ENCODE measurements around the gene PRSS36. TPM values are rescaled to one million over a fixed set of nuclear protein-coding genes. Genes with fewer than 3 reads are reported as not detected.
"Not testable (repeated sequence)": the region's sequence is repeated elsewhere in the genome, so short reads cannot be mapped to it uniquely, and the experiment has no call there.

Gene PRSS36
- total RNA-seq, 1 experiment from 2014 or later = 0.77 TPM

DNA sequence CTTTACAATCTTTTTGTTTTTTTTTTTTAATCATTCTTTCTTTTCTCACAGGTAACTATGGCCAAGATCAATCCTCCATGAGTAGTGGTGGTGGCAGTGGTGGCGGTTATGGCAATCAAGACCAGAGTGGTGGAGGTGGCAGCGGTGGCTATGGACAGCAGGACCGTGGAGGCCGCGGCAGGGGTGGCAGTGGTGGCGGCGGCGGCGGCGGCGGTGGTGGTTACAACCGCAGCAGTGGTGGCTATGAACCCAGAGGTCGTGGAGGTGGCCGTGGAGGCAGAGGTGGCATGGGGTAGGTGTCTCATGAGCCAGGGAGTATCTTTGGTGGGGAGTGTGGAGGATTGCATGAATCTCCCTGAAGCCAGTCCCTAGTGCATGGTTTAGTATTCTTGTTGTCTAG is 35.0 kb upstream of the PRSS36 start:
- DNase-seq (ENCODE audit: low read depth) = no peak

DNA sequence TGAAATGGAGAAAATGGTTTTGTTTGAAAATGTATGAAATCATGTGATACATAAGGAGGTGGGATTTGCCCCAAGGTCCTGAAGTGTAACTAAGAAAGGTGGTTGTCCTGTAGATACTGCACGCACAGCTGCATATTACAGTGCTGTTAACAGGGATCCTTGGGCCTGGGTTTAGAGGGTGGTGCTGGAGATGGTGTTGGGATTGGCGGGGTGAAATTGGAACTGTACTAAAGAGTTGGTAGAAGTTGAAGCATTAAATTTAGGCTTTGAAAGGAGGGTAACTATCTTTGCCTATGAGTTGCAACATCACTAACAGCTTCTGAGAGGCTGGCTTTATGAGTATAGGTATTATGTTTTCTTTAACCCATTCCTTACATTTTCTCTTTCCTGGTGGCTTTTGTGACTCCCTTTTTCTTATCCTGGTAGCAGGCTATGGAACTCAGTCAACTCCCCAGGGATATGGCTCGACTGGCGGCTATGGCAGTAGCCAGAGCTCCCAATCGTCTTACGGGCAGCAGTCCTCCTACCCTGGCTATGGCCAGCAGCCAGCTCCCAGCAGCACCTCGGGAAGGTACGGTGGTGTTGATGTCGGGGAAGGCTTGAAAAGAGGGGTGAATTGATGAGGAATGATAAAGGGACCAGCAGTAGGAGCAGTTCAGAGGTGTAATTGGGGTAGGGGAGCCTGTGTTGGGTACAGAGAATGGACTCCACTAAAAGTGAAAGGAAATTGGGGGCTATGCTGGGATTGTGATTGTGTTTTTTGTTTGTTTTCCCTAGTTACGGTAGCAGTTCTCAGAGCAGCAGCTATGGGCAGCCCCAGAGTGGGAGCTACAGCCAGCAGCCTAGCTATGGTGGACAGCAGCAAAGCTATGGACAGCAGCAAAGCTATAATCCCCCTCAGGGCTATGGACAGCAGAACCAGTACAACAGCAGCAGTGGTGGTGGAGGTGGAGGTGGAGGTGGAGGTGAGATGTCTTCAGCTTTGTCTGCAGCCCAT is 33.9 kb upstream of the PRSS36 start:
- DNase-seq (ENCODE audit: low read depth) = no peak

DNA sequence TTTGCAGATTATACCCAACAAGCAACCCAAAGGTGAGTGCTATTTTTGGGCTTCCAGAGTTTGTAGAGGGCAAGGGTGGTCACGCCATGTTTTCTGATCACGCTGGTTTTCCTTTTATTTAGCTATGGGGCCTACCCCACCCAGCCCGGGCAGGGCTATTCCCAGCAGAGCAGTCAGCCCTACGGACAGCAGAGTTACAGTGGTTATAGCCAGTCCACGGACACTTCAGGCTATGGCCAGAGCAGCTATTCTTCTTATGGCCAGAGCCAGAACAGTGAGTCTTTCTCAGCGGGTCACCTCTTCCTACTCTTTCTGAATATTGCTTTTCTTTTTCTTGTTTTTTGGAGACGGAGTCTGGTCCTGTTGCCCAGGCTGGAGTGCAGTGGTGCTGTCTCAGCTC is 32.5 kb upstream of the PRSS36 start:
- no peak for DNase-seq (ENCODE audit: low read depth)

DNA sequence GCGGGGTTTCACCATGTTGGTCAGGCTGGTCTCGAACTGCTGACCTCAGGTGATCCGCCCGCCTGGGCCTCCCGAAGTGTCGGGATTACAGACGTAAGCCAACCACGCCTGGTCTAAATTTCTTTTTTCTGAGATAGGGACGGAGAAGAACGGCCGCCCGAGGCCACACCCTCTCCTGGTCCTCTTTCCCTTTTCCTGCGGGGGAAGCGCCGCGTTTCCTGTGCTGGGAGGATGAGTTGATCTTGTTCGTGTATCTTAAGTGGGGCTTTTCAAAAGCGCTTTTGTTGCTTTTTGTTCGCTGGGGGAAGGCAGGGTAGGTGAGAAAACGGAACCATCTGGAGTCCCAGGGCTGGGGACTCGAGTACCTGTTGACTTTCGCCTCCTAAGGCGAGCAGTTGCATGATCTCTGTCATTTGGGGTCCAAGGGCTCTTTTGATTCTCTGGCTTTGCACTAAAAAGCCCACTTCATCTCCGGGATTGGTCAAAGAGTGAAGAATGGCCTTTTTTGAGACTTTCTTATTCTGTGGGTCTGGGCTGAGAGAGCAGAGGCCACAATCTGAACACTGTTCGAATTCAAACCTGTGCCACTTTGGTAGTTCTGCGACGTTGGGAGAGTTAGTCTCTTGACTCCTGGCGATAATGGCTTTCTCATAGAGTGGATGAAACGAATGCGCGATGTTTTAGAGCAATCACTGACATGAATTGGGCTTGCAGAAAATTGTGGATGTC is 31.4 kb upstream of the PRSS36 start:
- peak; percentile 66 for DNase-seq (ENCODE audit: low read depth)

DNA sequence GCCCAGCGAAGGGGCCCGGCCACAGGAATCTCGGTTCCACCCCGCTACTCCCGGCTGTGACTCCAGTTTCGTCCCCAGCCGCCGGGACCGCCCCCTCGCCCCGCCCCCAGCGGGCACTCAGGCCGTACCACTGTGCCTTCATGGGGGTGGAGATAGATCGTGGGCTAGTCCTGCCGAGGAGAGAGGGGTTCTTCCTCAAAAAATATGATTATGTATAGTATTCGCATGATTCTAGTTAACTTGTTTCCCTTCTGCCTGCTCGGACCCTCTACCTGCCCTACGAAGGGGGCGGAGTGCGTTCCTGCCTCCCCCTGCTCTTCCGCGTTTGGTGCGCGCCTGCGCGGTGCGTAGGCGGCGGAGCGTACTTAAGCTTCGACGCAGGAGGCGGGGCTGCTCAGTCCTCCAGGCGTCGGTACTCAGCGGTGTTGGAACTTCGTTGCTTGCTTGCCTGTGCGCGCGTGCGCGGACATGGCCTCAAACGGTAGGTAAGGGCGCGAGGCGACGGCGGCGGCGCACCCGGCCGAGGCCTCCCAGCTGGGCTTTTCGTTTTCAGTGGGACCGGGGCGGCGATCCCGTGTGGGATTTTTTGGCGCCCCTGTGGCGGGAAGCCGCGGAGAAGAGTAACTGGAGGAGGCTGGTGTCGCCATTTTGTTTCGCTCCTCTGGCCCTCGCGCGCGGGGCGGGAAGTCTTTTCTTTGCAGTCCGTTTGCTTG is 30.0 kb upstream of the PRSS36 start, which contains the start of gene FUS:
TSS of gene FUS (plus strand) at position 393 of the 713 bp plus-strand sequence. CDS start at position 469, 76 bp downstream.
- peak; percentile 82 for DNase-seq (ENCODE audit: low read depth)

DNA sequence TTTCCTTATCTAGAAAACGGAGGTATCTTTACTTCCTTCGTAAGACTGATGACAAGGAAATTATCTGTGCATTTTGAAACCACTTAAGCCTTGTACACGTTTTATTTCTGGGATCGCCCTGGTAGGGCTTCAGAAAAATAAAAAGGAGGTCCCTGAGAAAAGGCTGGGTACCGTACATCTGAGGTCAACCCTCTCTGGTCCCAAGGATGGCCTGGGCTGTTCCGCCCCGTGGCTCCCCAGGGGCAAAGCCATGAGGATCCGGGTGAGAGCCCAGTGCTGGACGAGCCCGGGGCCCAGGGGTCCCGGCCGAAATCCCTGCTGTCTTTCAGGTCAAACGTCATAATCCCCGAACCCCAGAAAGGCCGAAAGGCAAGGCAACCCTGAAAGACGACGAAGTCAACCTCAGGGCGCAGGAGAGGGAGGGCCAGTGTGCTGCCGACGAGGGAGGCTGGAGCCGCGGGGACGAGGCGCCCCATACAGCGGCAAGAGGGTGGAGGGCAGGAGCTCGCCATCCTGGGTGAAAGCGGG is 29.4 kb upstream of the PRSS36 start:
- no peak for DNase-seq (ENCODE audit: low read depth)

DNA sequence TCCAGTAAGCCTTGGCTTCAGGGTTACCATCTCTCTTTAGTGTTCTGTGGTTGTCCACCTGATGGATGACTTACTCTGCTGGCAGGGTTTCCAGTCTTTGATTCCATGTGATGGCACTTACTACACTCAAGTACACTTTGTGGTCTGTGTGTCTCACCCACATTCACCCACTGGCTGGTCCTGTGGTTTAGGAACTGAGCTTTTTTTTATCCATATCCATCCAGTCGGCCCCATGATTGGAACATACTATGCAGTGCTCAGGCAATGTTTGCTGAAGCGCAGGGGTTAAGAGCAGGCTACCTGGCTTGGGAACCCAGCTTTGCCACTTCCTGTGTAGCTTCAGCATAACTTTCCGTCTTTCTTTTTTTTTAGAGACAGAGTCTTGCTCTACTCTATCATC is 27.3 kb upstream of the PRSS36 start:
- peak; percentile 98 for DNase-seq (ENCODE audit: low read depth)

DNA sequence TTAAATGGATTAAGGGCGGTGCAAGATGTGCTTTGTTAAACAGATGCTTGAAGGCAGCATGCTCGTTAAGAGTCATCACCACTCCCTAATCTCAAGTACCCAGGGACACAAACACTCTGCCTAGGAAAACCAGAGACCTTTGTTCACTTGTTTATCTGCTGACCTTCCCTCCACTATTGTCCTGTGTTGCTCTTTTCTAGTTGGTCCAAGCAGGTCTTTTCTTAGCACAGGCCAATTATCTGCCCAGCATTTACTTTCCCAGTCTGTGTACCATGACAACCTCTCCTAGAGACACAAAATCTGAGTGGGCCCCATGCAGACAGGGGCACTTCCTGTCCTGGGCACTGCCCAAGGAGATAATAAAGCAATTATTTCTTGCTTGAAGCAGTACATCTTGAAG is 20.2 kb upstream of the PRSS36 start:
- not testable (repeated sequence) for DNase-seq (ENCODE audit: low read depth)

DNA sequence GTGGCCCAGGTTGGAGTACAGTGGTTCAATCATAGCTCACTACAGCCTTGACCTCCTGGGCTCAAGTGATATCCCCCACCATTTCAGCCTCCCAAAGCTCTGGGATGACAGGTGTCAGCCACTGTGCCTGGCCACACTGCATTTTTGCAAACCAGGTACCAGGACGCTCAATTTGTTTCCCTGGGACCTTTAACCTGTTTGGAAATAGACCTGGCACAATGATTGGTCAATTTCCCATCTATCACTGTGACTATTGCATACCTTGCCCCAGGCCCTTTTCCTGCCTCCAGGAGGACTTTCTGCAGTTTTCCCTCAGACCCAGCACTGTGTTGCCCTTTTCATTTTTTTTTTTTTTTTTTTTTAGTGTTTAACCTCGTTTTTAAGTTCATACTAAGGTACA is 19.0 kb upstream of the PRSS36 start:
- DNase-seq (ENCODE audit: low read depth) = no peak

DNA sequence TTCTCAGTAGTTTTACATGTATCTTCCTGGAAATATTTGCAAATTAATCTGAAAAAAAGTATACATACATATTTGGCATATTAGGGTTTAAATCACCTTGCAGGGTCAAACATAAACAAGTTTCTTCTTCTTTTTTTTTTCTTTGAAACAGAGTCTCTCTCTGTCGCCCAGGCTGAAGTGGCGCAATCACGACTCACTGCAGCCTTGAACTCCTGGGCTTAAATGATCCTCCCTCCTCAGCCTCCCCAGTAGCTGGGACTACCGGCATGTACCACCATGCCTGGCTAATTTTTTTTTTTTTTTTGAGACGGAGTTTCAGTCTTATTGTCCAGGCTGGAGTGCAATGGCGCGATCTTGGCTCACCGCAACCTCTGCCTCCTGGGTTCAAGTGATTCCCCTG is 17.4 kb upstream of the PRSS36 start:
- no peak for DNase-seq (ENCODE audit: low read depth)

DNA sequence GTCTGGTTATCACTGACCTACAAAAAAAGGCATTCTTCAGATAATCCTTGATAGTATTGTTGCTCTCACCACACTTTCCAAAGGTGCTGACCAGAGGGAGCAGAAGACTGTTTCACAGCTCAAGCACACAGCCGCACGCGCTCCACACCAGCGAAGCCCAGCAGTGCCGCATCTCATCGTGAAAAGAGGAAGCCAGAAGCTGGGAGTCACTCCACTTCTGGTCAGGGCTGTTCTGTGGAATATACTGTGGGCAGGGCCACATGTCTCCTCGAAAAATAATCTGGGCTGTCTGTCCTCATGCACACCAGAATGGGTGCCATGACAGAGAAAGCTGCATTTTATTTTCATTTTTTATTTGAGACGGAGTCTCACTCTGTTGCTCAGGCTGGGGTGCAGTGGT is 7.3 kb upstream of the PRSS36 start:
- DNase-seq (ENCODE audit: low read depth) = no peak

DNA sequence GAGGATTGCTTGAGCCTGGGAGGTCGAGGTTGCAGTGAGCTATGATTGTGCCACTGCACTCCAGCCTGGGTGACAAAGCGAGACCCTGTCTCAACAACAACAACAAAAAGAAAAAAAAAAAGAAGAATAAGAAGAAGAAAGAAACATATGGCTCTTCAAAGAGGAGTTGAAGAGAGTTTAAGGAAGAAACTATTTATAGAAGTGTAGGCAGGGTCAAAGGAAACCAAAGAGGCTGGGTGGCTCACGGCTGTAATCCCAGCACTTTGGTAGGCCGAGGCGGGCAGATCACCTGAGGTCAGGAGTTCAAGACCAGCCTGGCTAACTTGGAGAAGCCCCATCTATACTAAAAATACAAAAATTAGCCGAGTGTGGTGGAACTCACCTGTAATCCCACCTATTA is 1.1 kb upstream of the PRSS36 start:
- DNase-seq (ENCODE audit: low read depth) = not testable (repeated sequence)

DNA sequence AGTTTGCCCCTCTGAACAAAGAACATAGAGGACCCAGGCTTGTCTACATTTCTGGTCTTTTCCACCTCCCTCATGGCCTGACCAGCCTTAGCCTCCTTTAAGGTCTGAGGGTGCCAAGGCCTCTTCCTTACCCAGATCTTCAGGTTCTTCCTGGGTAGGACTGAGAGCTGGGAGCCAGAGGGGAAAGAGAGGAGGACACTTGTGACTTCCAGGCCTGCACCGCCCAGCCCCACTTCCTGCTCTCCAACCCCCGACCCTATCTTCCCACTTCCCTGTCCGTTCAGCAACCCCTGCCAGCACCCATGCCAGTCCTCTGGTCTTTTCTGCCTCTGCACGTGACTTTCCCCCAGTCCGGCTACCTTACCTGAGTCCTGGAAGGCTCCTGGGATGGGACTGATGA is 534 bp downstream of the PRSS36 start:
- no peak for DNase-seq (ENCODE audit: low read depth)

DNA sequence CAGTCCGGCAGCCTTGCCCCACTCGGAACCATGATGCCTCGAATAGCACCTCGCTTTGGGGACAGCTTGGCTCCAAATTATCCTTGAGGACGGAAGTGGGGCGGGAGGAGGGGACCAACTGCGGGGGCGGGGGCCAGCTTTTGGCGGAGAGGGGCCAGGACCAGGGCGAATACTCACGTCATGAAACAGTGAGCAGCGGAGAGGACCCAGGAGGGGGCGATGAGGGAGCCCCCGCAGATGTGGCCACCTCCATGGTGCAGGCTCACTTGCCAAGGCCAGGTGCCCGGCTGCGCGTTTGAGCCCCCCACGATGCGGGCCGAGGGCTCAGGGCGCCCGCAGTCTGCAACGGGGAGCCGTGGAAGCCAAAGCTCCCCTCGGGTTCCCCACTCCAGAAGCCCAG is 970 bp downstream of the PRSS36 start:
- DNase-seq (ENCODE audit: low read depth) = no peak

DNA sequence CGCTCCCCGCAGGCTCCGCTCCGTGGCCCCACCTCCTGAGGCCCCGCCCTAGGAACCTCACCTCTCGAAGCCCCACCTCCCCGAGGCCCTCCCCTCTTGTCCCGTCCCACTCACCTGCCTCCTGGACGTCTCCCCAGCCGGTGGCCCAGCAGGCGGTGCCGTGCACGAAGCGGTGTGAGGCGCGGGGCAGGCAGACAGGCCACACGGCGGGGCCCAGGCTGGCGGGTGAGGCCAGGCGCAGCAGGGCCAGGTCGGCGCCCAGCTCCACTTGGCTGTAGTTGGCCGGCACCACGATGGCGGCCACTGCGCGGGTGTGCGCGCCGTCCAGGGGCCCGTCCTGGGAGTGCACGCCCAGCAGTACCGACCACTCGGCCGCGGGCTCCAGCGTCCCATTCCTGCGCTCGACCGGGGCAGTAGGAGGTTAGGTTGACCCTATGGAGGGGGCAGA is 1.6 kb downstream of the PRSS36 start:
- no peak for DNase-seq (ENCODE audit: low read depth)

DNA sequence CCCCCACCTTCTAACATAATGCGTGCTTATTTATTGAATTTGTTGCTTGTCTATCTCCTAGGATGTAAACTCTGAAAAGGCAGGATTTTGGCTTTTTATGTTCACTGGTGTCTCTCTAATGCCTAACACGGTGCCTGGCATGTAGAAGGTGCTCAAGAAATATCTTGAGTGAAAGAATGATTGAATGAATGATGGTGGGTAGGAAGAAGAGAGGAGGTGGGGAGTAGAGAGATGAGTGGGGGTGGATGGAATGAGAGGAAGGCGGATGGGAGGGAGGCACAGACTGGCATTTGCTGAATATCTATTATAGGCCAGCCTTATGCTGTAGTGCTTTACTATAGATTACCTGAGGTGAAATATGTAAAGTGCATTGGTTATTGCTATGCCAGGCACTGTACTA is 2.3 kb downstream of the PRSS36 start:
- DNase-seq (ENCODE audit: low read depth) = no peak

DNA sequence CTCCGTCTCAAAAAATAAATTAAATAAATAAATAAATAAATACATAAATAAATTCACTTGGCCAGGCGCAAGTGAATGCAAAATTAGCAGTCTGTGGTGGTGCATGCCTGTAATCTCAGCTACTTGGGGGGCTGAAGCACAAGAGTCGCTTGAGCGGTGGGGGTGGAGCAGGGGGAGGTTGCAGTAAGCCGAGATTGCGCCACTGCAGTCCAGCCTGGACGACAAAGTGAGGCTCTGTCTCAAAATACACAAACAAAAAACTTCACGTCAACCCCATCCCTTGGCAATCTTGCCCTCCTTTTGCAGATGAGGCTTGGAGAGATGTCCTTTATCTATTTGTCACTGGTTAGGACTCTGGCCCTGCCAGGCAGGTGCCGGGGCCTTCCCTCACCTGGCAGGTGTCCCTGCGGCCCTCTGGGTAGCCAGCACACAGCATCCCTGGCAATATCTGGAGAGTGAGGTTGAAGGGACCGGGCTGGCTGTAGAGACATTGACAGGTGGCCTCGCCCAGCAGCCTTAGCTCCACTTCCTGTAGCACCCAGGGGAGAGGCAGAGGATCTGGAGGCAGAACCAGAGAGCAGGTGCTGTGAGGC is 4.4 kb downstream of the PRSS36 start:
- no peak for DNase-seq (ENCODE audit: low read depth)

DNA sequence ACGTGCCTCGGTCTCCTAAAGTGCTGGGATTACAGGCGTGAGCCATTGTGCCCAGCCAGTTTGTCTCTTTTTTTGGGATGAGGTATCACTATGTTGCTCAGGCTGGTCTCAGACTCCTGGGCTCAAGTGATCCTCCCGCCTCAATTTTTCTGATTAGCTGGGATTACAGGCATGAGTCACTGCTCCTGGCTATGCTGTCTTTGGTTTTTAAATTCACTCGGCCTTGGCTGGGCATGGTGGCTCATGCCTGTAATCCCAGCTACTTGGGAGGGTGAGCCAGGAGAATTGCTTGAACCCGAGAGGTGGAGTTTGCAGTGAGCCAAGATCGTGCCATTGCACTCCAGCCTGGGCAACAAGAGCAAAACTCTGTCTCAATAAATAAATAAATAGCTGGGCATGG is 5.4 kb downstream of the PRSS36 start:
- DNase-seq (ENCODE audit: low read depth) = peak; percentile 35

DNA sequence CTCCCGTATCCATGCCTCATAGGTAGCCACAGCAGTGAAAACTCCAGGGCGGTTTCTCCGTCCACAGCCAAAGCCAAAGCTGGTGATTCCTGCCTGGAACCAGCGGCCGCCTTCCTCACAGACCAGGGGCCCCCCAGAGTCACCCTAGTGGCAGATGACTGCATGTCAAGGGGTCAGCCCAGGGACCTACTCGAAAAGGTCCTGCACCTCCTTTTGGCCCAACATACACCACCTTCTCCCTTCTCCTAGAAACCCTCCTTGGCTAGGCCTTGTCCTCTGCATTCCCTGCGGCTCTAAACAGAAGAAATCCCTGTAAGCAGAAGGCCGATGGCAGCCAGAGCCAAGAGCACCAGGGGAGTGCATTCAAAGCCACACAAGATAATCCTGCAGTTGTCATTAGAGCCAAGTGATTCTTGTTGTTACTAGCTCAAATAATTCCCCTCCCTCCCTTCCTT is 6.1 kb downstream of the PRSS36 start:
- DNase-seq (ENCODE audit: low read depth) = no peak

DNA sequence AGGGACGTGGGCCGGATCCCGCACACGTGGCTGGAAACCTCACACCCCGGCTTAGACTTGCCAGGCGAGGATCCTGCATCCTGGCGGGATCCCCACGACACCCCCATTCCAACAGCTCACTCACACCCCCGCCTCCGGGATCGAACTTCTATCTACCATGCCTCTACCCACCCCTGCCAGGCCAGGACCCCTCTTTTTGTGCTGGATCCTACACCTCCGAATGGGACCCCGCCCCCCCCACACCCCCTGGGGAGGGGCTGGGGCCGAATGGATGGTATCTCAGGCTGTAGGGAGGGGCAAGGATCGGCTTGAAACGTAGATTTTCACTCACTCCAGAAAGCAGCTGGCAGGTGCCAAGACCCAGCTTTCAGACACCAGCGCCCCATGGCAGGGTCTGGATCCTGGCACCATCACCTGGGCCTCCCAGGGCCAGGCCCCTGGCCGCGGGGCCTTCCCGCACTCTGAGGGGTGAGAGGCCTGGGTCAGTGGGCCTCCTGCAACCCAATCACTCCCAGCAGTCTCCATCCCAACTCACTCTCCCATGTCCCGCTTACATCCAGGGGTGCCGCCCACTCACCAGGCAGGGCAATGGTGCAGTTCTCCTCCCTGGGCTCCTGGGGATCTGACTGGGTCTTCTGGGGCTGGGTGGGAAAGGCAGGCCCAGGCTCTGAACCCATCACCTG is 6.7 kb downstream of the PRSS36 start:
- DNase-seq (ENCODE audit: low read depth) = no peak

All from HT1080 (cell line).